WI38 (cell line): ENCODE data around the gene BRD9.
"Not testable (repeated sequence)": the region's sequence is repeated elsewhere in the genome, so short reads cannot be mapped to it uniquely, and the experiment has no call there.

Source experiments
- H3K4me3 ChIP-seq: 2 replicates; pipeline ENCODE4 v1.5.1; 2011; ENCODE audit warnings: low read depth, mild to moderate bottlenecking, control low read depth, low read length
- TF ChIP-seq, protein P1 (sequence below): IDR thresholded peaks from 2 replicates; pipeline ENCODE4 v1.5.1; 2012; ENCODE audit warnings: low read depth, mild to moderate bottlenecking, control low read depth, low read length

BRD9 gene

DNA sequence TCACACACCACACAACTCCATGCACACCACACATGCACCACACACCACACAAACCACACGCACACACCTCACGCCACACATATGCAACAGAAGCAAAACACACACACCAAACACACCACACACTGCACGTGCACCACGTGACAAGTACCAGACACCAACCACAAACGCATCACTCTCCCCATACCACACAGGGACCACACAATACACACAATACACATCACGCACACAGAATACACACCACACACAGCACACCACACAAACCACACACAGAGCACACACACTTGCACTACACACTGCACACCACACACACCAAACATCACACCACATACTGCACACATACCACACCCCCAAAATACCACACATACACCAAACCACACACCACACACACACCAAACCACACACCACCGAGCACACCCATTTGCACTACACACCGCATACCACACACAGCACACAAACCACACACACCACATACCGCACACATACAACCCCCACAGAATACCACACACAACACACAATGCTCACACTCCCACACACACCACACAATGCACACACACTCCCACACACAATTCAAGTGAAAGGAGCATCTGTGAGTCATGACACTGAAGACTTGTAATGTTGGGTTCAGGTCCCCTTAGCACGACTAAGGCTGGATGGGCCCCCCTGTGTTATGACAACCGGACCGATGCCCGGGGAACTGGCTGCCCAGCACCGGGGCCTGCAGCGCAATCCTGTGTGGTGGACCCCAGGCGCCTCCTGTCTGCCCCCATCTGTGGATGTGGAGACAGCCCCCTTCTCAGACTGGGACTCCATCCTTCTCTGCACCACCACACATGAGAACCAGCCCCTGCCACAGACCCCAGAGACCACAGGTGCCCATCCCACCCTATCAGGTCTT is 35.8 kb downstream of the BRD9 start:
- H3K4me3 ChIP-seq: no peak overlapping the region
- TF ChIP-seq, protein P1, sequence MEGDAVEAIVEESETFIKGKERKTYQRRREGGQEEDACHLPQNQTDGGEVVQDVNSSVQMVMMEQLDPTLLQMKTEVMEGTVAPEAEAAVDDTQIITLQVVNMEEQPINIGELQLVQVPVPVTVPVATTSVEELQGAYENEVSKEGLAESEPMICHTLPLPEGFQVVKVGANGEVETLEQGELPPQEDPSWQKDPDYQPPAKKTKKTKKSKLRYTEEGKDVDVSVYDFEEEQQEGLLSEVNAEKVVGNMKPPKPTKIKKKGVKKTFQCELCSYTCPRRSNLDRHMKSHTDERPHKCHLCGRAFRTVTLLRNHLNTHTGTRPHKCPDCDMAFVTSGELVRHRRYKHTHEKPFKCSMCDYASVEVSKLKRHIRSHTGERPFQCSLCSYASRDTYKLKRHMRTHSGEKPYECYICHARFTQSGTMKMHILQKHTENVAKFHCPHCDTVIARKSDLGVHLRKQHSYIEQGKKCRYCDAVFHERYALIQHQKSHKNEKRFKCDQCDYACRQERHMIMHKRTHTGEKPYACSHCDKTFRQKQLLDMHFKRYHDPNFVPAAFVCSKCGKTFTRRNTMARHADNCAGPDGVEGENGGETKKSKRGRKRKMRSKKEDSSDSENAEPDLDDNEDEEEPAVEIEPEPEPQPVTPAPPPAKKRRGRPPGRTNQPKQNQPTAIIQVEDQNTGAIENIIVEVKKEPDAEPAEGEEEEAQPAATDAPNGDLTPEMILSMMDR: no peak

DNA sequence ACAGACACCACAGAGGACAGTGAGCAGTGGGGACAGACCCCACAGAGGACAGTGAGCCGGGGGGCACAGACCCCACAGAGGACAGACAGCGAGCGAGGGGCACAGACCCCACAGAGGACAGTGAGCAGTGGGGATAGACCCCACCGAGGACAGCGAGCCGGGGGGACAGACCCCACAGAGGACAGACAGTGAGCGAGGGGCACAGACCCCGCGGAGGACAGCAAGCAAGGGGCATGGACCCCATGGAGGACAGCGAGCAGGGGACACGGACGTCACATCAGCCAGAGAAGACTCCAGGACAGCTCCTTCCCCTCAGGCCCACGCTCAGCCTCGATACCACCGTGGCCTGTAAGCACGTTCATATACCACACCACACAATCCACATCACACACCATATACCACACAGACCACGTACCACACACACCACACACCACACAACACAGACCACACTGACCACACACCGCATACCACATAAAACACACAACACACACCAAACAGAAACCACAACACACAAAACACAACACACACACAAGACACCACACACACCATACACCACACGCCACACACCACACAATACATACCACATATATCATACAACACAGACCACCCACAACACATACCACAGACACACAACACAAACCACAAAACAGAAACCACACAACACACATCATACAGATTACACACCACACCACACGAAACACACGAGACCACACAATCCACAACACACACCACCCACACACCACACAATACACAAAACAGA is 36.6 kb downstream of the BRD9 start:
- no peak overlapping the region for H3K4me3 ChIP-seq
- TF ChIP-seq, protein P1: no peak

DNA sequence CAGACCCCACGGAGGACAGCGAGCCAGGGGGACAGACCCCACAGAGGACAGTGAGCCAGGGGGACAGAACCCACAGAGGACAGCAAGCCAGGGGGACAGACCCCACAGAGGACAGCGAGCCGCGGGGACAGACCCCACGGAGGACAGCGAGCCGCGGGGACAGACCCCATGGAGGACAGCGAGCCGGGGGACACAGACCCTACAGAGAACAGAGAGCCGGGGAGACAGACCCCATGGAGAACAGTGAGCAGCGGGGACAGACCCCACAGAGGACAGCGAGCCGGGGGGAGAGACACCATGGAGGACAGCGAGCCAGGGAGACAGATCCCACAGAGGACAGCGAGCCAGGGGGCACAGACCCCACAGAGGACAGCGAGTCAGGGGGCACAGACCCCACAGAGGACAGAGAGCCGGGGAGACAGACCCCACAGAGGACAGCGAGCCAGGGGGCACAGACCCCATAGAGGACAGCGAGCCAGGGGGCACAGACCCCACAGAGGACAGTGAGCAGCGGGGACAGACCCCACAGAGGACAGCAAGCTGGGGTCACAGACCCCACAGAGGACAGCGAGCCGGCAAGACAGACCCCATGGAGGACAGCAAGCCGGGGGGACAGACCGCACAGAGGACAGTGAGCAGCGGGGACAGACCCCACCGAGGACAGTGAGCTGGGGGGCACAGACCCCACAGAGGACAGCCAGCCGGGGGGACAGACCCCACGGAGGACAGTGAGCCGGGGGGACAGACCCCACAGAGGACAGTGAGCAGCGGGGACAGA is 37.4 kb downstream of the BRD9 start:
- TF ChIP-seq, protein P1: no peak
- H3K4me3 ChIP-seq: no peak overlapping the region

DNA sequence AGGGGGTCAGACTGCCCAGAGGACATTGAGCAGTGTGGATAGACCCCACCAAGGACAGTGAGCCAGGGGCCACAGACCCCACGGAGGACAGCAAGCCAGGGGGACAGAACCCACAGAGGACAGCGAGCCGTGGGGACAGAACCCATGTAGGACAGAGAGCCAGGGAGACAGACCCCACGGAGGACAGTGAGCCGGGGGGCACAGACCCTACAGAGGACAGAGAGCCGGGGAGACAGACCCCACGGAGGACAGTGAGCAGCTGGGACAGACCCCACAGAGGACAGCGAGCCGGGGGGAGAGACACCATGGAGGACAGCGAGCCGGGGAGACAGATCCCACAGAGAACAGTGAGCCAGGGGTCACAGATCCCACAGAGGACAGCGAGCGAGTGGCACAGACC is 38.4 kb downstream of the BRD9 start:
- H3K4me3 ChIP-seq: no peak overlapping the region
- TF ChIP-seq, protein P1: no peak

DNA sequence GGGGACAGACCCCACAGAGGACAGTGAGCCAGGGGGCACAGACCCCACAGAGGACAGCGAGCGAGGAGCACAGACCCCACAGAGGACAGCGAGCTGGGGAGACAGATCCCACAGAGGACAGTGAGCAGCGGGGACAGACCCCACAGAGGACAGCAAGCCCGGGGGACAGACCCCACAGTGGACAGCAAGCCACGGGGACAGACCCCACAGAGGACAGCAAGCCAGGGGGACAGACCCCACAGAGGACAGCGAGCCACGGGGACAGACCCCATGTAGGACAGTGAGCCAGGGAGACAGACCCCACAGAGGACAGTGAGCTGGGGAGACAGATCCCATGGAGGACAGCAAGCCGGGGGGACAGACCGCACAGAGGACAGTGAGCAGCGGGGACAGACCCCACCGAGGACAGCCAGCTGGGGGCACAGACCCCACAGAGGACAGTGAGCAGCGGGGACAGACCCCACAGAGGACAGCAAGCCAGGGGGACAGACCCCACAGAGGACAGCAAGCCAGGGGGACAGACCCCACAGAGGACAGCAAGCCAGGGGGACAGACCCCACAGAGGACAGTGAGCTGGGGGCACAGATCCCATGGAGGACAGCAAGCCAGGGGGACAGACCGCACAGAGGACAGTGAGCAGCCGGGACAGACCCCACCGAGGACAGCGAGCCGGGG is 39.0 kb downstream of the BRD9 start:
- not testable (repeated sequence) for H3K4me3 ChIP-seq

DNA sequence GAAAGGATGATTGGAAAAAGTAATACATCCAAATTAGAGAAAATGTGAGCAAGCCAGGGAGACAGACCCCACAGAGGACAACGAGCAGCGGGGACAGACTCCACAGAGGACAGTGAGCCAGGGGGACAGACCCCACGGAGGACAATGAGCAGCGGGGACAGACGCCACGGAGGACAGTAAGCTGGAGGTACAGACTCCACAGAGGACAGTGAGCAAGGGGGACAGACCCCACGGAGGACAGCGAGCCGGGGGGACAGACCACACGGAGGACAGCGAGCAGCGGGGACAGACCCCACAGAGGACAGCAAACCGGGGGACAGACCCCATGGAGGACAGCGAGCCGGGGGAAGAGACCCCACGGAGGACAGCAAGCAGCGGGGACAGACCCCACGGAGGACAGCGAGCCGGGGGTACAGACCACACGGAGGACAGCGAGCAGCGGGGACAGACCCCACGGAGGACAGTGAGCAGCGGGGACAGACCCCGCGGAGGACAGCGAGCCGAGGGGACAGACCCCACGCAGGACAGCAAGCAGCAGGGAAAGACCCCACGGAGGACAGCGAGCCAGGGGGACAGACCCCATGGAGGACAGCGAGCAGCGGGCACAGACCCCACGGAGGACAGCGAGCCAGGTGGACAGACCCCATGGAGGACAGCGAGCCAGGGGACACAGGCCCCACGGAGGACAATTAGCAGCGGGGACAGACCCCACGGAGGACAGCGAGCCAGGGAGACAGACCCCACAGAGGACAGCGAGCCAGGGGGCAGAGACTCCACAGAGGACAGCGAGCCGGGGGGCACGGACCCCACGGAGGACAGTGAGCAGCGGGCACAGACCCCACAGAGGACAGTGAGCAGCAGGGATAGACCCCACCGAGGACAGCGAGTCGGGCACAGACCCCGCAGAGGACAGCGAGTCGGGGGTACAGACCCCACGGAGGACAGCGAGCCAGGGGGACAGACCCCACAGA is 39.9 kb downstream of the BRD9 start:
- TF ChIP-seq, protein P1: no peak

More for the DNA sequence above, 39.9 kb downstream of the BRD9 start:
- H3K4me3 ChIP-seq: no peak overlapping the region
